ENCODE measurements around the gene GALNT13.

GALNT13 gene

GRCh38 chr2:154446324-154446723, 574.6 kb downstream of the GALNT13 start:
- no peak for DNase-seq (ENCODE audit: low read depth)
- H3K4me3 ChIP-seq (ENCODE audit: low read depth, low read length) = no peak overlapping the region
- in situ Hi-C loops (cut with HindIII; ENCODE audit: low sequenced_read_pairs) = no loop called here
- TF ChIP-seq CTCF (IDR thresholded peaks at IDR 0.05; ENCODE audit: low read depth, low read length, missing control alignments) = no peak

GRCh38 chr2:154447727-154448418, 576.2 kb downstream of the GALNT13 start:
- no peak for DNase-seq (ENCODE audit: low read depth)
- TF ChIP-seq CTCF (IDR thresholded peaks at IDR 0.05; ENCODE audit: low read depth, low read length, missing control alignments) = no peak
- H3K4me3 ChIP-seq (ENCODE audit: low read depth, low read length) = no peak overlapping the region
- in situ Hi-C loops (cut with HindIII; ENCODE audit: low sequenced_read_pairs) = no loop called here

- DNase-seq (ENCODE audit: low read depth) = no peak
- no peak for TF ChIP-seq CTCF (IDR thresholded peaks at IDR 0.05; ENCODE audit: low read depth, low read length, missing control alignments)
Measured at GRCh38 chr2:154449951-154450658, 578.4 kb downstream of the GALNT13 start.

GRCh38 chr2:154452471-154452870, 580.7 kb downstream of the GALNT13 start:
- in situ Hi-C loops (cut with HindIII; ENCODE audit: low sequenced_read_pairs) = no loop called here
- DNase-seq (ENCODE audit: low read depth) = no peak
- no peak for TF ChIP-seq CTCF (IDR thresholded peaks at IDR 0.05; ENCODE audit: low read depth, low read length, missing control alignments)

More at GRCh38 chr2:154449951-154450658, 578.4 kb downstream of the GALNT13 start:
- H3K4me3 ChIP-seq (ENCODE audit: low read depth, low read length) = no peak overlapping the region
- in situ Hi-C loops (cut with HindIII; ENCODE audit: low sequenced_read_pairs) = no loop called here

GRCh38 chr2:154452906-154453493, 581.3 kb downstream of the GALNT13 start:
- TF ChIP-seq CTCF (IDR thresholded peaks at IDR 0.05; ENCODE audit: low read depth, low read length, missing control alignments) = peak; percentile 33
- no peak overlapping the region for H3K4me3 ChIP-seq (ENCODE audit: low read depth, low read length)
- in situ Hi-C loops (cut with HindIII; ENCODE audit: low sequenced_read_pairs) = no loop called here
- DNase-seq (ENCODE audit: low read depth) = no peak

More at GRCh38 chr2:154452471-154452870, 580.7 kb downstream of the GALNT13 start:
- no peak overlapping the region for H3K4me3 ChIP-seq (ENCODE audit: low read depth, low read length)

GRCh38 chr2:154455166-154455565, 583.4 kb downstream of the GALNT13 start:
- in situ Hi-C loops (cut with HindIII; ENCODE audit: low sequenced_read_pairs) = no loop called here
- H3K4me3 ChIP-seq (ENCODE audit: low read depth, low read length) = no peak overlapping the region
- no peak for DNase-seq (ENCODE audit: low read depth)
- no peak for TF ChIP-seq CTCF (IDR thresholded peaks at IDR 0.05; ENCODE audit: low read depth, low read length, missing control alignments)

All from astrocyte of the cerebellum (primary cell).